Gastroesophageal sphincter (tissue), 4 donors: ENCODE measurements around the gene KCNAB3. TPM values are rescaled to one million over a fixed set of nuclear protein-coding genes. Genes with fewer than 3 reads are reported as not detected.
A peak's percentile ranks its signal among the peaks of the same experiment; 100 is the strongest.

Source experiments
- ATAC-seq: fragments of 150-250 bp; one replicate; pipeline ENCODE4 v1.9.1; 2016; ENCODE audit warnings: mild to moderate bottlenecking, moderate library complexity
- H3K27ac ChIP-seq, 4 donors: fragments of 200-600 bp; sonication (generic) in 3 of 4; 1 replicate in 3 of 4; 2 replicates in 1 of 4; pipeline ENCODE4 v1.5.1; 2016 to 2019
- H3K27me3 ChIP-seq: fragments of 200-600 bp; sonication (generic); one replicate; pipeline ENCODE4 v1.5.1; 2019
- H3K36me3 ChIP-seq, 2 donors: fragments of 200-600 bp; sonication (generic); one replicate each; pipeline ENCODE4 v1.5.1; 2019; ENCODE audit warnings: control low read depth in 1 of 2
- H3K4me1 ChIP-seq, 3 donors: fragments of 200-600 bp; sonication (generic); 1 replicate in 2 of 3; 2 replicates in 1 of 3; pipeline ENCODE4 v1.5.1; 2016 to 2019; ENCODE audit warnings: control low read depth in 2 of 3
- H3K4me3 ChIP-seq, 2 donors: fragments of 200-600 bp; sonication (generic); one replicate each; pipeline ENCODE4 v1.5.1; 2019; ENCODE audit warnings: mild to moderate bottlenecking in 1 of 2, moderate library complexity in 1 of 2
- H3K9me3 ChIP-seq, 3 donors: fragments of 200-600 bp; sonication (generic); one replicate each; pipeline ENCODE4 v1.5.1; 2017 to 2019; ENCODE audit warnings: control low read depth in 2 of 3
- EP300 ChIP-seq: sonication (generic); formaldehyde crosslinking; IDR thresholded peaks from one replicate; pipeline ENCODE4 v1.6.1; 2017; ENCODE audit warnings: antibody characterized with exemption, mild to moderate bottlenecking
- POLR2A ChIP-seq, 2 donors: fragments of 450-650 bp; IDR thresholded peaks; one replicate each; pipeline ENCODE4 v1.6.1; 2017; ENCODE audit warnings: antibody characterized with exemption in 2 of 2, mild to moderate bottlenecking in 2 of 2, moderate library complexity in 1 of 2
- POLR2AphosphoS5 ChIP-seq: sonication (generic); formaldehyde crosslinking; IDR thresholded peaks from one replicate; pipeline ENCODE4 v1.6.1; 2017; ENCODE audit warnings: antibody characterized with exemption
- WGBS, 2 donors: methylation state at CpG; one replicate each; pipeline ENCODE4 v1.1.5; 2018; ENCODE audit warnings: low coverage in 1 of 2; 5-methylcytosine and 5-hydroxymethylcytosine counted together
- total RNA-seq, 4 donors: library from RNA; depleted of rRNA; stranded (reverse); fragments of >200 nt; gene quantifications; one replicate each; pipeline ENCODE4 v1.1.0, GENCODE V29; 2016
- TF ChIP-seq, protein P1 (sequence below), 4 experiments: fragments of 200-600 bp in 2 of 4; fragments of 450-650 bp in 2 of 4; sonication (generic) in 1 of 4; IDR thresholded peaks; one replicate each; pipeline ENCODE4 v1.5.1; 2017 to 2019; ENCODE audit warnings: antibody characterized with exemption in 4 of 4, mild to moderate bottlenecking in 2 of 4, moderate library complexity in 2 of 4

KCNAB3 gene
- total RNA-seq, 4 donors from 2014 or later, result 0.58 to 1.3 TPM; not detected in 2

DNA sequence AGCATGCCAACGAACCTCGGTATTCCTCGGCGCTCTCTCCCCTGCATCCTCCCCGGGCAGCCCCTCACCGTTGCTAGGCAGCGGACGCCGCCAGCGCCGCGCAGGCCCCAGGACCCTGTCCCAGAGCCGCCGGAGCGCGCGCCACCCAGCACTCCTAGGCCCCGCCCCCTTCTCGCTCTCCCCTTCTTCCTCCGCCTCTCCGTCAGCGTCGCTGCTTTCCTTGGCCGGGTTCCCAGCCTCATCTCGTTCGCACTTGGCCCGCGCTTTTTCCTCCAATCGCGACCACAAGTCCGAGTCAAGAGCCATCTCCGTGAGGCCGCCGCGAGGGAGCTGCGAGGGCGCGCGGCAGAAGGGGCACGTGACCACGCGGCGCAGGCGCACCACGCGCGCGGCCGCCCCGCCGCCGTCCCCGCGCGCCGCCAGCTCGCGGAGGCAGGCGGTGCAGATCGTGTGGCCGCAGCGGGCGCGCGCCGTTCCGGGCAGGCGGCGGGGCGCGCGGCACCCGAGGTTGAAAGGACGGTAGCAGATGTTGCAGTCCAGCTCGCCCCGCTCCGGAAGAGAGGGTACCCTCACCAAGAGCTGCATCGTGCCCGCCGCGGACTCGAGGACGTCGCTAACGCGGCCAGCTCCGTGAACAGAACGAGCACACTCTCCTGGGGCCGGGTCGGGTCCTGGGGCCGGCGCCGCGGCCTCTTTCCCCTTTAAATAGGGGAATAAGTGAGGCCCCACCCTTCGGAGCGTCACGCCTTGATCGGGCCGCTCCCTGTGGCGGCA is 13.9 kb downstream of the KCNAB3 start, which contains the start of gene RNF227:
Gene RNF227, minus strand, starts transcription at position 679 of the 774 bp plus-strand sequence. Its CDS starts 94 bp downstream, at position 585.
- H3K4me3 ChIP-seq, result peak within 1 kb of the TSS; percentile 58 to 68
- no peaks in the 10 kb centered on the region for H3K27me3 ChIP-seq
- H3K27ac ChIP-seq, result peak within 1 kb of the TSS; percentile 88 to 99 (median 95)
- TF ChIP-seq, protein P1, sequence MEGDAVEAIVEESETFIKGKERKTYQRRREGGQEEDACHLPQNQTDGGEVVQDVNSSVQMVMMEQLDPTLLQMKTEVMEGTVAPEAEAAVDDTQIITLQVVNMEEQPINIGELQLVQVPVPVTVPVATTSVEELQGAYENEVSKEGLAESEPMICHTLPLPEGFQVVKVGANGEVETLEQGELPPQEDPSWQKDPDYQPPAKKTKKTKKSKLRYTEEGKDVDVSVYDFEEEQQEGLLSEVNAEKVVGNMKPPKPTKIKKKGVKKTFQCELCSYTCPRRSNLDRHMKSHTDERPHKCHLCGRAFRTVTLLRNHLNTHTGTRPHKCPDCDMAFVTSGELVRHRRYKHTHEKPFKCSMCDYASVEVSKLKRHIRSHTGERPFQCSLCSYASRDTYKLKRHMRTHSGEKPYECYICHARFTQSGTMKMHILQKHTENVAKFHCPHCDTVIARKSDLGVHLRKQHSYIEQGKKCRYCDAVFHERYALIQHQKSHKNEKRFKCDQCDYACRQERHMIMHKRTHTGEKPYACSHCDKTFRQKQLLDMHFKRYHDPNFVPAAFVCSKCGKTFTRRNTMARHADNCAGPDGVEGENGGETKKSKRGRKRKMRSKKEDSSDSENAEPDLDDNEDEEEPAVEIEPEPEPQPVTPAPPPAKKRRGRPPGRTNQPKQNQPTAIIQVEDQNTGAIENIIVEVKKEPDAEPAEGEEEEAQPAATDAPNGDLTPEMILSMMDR (IDR thresholded peaks at IDR 0.05), result peak in 1 of 4 experiments; percentile 14
- TF ChIP-seq POLR2AphosphoS5 (peak; percentile 73), EP300 (no peak), POLR2A (IDR thresholded peaks at IDR 0.05) (peak; percentile 50 to 63)
- no peaks in the 10 kb centered on the region for H3K9me3 ChIP-seq
- peak; percentile 91 for ATAC-seq
- H3K36me3 ChIP-seq, result peaks cover 0 to 18% of the 10 kb centered on the region in 2 donors
- H3K4me1 ChIP-seq, result peaks cover 0 to 30% (median 16%) of the 10 kb centered on the region in 3 donors
- WGBS, 2 donors, result no CpG with 5 or more reads among the region's 100 CpGs

DNA sequence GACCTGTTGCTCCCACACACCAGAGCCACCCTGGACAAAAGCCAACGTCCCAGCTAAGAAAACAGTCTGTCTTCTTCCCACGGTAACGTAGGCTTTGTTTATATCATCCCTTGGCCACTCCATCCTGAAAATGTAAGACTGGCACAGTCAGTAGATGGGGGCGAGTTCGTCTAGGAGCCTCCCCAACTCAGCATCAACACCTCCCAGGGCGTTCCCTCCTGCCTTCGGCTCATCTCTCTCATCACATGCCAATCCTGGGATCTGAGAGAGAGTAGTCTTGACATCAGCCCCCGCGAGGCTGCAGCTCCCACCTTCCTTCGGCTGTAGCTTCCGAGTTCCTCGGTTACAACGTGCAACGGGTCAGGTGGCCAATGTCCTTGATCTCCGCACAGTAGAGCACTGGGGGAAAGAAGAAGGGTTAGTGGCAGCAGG is 14.5 kb downstream of the KCNAB3 start:
- TF ChIP-seq EP300, result no peak
- peak; percentile 23 for TF ChIP-seq POLR2AphosphoS5
- TF ChIP-seq, protein P1 (IDR thresholded peaks at IDR 0.05), result no peak
- Histone ChIP-seq H3K4me1 (peaks cover 0 to 30% (median 16%) of the 10 kb centered on the region in 3 donors), H3K4me3 (peak overlapping the region; percentile 58 to 68), H3K27me3 (no peaks in the 10 kb centered on the region), H3K9me3 (no peaks in the 10 kb centered on the region), H3K27ac (peak overlapping the region; percentile 83 to 99 (median 95)), H3K36me3 (peaks cover 0 to 24% of the 10 kb centered on the region in 2 donors)
- ATAC-seq, result peak; percentile 48
- WGBS, 2 donors, result 0 to 3% methylated on average over 3 to 5 of the region's 15 CpGs

DNA sequence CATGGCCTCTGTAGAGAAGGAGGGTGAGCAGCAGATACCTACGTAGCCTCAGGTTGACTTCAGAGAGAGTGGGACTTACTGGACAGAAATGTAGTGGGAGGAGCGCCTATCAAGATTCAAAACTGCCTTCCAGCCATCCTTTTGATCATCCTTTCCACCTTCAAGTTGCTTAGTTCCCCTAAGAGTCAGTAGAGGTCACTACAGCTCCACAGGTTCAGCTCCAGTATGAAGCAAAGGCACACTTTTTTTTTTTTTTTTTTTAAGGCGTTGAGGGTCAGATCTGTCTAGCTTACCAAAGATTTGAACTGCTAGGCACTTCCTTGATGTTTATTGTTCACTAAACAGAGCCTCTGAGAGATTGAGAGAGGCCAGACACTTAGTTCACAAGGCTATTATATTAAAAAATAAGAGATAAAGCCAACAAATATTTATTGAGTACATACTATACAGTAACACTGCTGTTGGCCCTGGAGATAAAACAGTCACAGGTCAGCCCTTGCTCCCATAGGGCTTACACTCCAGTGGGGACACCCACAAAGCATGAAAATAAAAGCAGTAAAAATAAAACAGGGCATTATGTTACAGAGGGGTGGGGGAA is 16.6 kb downstream of the KCNAB3 start:
- ATAC-seq, result no peak
- H3K27ac ChIP-seq, result peak overlapping the region in 1 of 4 donors; percentile 26
- peaks cover 0 to 30% (median 16%) of the 10 kb centered on the region in 3 donors for H3K4me1 ChIP-seq
- H3K27me3 ChIP-seq, result no peaks in the 10 kb centered on the region
- H3K9me3 ChIP-seq, result no peaks in the 10 kb centered on the region
- TF ChIP-seq, protein P1 (IDR thresholded peaks at IDR 0.05), result peak in 3 of 4 experiments; percentile 65 to 74 (median 69)
- TF ChIP-seq EP300, result no peak
- H3K4me3 ChIP-seq, result no peak overlapping the region
- H3K36me3 ChIP-seq, result peaks cover 0 to 45% of the 10 kb centered on the region in 2 donors
- WGBS, 2 donors, result 0 to 41% methylated on average over 1 to 3 of the region's 3 CpGs

DNA sequence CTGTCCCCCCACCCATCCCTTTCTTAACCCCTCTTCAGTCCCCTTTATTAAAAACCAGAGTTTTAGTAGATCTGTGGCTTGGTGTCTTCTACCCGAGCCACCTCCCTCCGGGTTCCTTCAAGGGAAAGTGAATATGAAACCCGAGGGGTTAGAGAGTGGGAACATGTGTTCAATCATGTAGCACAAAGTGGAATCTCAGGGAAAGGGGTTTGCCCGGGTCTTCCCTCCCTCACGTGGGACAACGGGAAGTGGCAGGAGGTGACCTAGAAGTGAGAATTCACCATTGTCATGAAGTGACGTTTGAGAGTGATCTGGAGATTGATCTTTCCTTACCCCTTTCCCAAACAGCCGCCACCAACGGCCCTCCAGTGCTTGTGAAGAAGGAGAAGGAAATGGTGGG is 18.5 kb downstream of the KCNAB3 start:
- ATAC-seq, result no peak
- Histone ChIP-seq H3K27me3 (no peaks in the 10 kb centered on the region), H3K4me3 (no peak overlapping the region), H3K27ac (no peak overlapping the region), H3K36me3 (peaks cover 0 to 64% of the 10 kb centered on the region in 2 donors), H3K9me3 (no peaks in the 10 kb centered on the region), H3K4me1 (peaks cover 0 to 21% (median 8%) of the 10 kb centered on the region in 3 donors)
- 77 to 80% methylated on average over 1 to 4 of the region's 9 CpGs for WGBS, 2 donors
- TF ChIP-seq POLR2AphosphoS5 (no peak), POLR2A (IDR thresholded peaks at IDR 0.05) (no peak), EP300 (no peak)
- TF ChIP-seq, protein P1 (IDR thresholded peaks at IDR 0.05), result no peak
